Neural crest cell (in vitro differentiated cells): ENCODE results near the gene NKTR. TPM values are rescaled to one million over a fixed set of nuclear protein-coding genes. Genes with fewer than 3 reads are reported as not detected.

Source experiments
- DNase-seq: peaks from one replicate; pipeline ENCODE4 v3.0.0; 2021; ENCODE audit warnings: low read depth, mixed read lengths, low spot score
- H3K27ac Mint-ChIP-seq: one replicate; pipeline ENCODE4 v1.8.0; 2021; ENCODE audit warnings: mild to moderate bottlenecking, mixed read lengths; ENCODE audit not compliant: unreplicated experiment
- H3K27me3 Mint-ChIP-seq: 2 replicates; pipeline ENCODE4 v1.8.0; 2021; ENCODE audit warnings: low read depth, mild to moderate bottlenecking, mixed read lengths
- H3K36me3 Mint-ChIP-seq: 2 replicates; pipeline ENCODE4 v1.8.0; 2021; ENCODE audit warnings: low read depth, mild to moderate bottlenecking, mixed read lengths
- H3K4me1 Mint-ChIP-seq: 2 replicates; pipeline ENCODE4 v1.8.0; 2021; ENCODE audit warnings: mixed read lengths
- H3K4me3 Mint-ChIP-seq: one replicate; pipeline ENCODE4 v1.8.0; 2021; ENCODE audit warnings: mild to moderate bottlenecking, mixed read lengths
- H3K9me3 Mint-ChIP-seq: 2 replicates; pipeline ENCODE4 v1.8.0; 2021; ENCODE audit warnings: mixed read lengths
- CTCF ChIP-seq: fragments of 200-600 bp; sonication (generic); conservative IDR thresholded peaks from 2 replicates; pipeline ENCODE4 v1.5.0; 2021; ENCODE audit warnings: antibody characterized with exemption, mild to moderate bottlenecking
- total RNA-seq: library from RNA; stranded (reverse); gene quantifications from 2 replicates; pipeline ENCODE4 v1.2.1, GENCODE V29; 2021

NKTR gene
- total RNA-seq, 1 donor from 2014 or later = 95.2 TPM

DNA sequence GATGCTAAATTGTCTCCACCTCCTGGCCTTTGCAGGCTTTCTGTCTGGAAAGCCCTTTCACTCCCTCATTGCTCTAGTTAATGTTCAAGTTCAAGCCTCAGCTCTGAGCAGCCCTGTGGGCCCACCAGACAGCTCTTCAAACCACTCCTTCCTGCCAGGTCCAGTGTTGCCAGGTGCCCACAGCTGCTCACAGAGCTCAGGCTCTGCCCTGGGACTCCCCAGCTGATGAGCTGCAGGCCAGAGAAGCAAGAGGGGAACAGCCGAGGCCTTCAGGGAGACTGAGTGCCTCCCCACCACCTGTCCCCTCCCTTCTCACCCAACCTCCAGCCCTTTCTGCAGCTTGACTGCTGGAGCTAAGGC lies 51.7 kb downstream of the NKTR start:
- Mint-ChIP-seq H3K27ac (peak overlapping the region; percentile 20), H3K4me3 (peak overlapping the region; percentile 89), H3K36me3 (peaks cover 8% of the 10 kb centered on the region), H3K4me1 (peaks cover 25% of the 10 kb centered on the region), H3K27me3 (no peaks in the 10 kb centered on the region), H3K9me3 (no peaks in the 10 kb centered on the region)
- DNase-seq = no peak
- no peak for TF ChIP-seq CTCF

- Mint-ChIP-seq H3K4me3 (peak overlapping the region; percentile 89), H3K27me3 (no peaks in the 10 kb centered on the region), H3K36me3 (peaks cover 8% of the 10 kb centered on the region), H3K4me1 (peaks cover 25% of the 10 kb centered on the region), H3K27ac (no peak overlapping the region), H3K9me3 (no peaks in the 10 kb centered on the region)
- TF ChIP-seq CTCF = no peak
- no peak for DNase-seq
Measured at GRCh38 chr3:42652611-42653302, 52.3 kb downstream of the NKTR start.

GRCh38 chr3:42653303-42653559 lies 52.7 kb downstream of the NKTR start:
- no peak for DNase-seq
- no peaks in the 10 kb centered on the region for H3K27me3 Mint-ChIP-seq
- peaks cover 8% of the 10 kb centered on the region for H3K36me3 Mint-ChIP-seq
- peak overlapping the region; percentile 89 for H3K4me3 Mint-ChIP-seq
- H3K4me1 Mint-ChIP-seq = peaks cover 21% of the 10 kb centered on the region
- H3K9me3 Mint-ChIP-seq = no peaks in the 10 kb centered on the region
- no peak overlapping the region for H3K27ac Mint-ChIP-seq
- no peak for TF ChIP-seq CTCF

DNA sequence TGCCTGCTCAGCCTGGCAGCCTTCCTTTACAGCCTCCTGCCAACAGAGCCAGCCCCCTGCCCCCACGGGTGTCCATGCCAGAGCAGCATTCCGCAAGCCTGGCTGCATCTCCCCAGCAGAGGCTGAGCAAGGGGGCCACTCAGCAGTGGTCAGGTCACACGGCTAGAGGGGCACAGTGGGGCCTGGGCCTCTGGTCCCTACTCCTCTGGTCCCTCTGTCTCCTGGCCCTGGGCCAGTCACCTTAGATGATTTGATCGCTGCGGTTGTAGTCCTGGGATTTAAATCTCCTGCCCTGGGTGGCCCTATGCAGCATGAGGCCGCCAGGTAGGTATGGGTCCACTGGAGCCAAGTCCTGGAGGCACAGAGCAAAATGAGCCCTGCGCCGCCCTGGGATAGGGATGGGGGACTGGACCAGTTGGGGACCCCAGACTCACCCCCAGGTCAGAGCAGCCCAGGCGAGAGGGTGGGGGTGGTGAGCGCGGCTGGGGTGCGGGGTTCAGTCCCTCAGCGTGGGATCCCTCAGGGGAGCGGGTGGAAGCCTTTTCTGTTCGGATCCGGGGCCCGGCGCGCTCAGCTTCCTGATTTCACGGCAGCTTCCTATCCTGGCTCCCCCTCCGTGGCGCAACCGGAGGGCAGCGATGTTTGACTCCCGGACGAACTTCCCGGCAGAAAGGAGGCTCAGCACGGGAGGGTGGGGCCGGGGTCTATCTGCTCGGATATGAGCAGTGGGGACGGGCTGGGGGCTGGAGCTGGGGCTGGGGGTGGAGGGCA lies 53.3 kb downstream of the NKTR start, which contains the start of gene ZBTB47:
Gene ZBTB47 (plus strand): TSS at position 138 of the 771 bp plus-strand sequence. CDS start 4,659 bp downstream, outside the sequence.
- no peaks in the 10 kb centered on the region for H3K27me3 Mint-ChIP-seq
- no peaks in the 10 kb centered on the region for H3K9me3 Mint-ChIP-seq
- peaks cover 20% of the 10 kb centered on the region for H3K4me1 Mint-ChIP-seq
- no peak for DNase-seq
- no peak within 1 kb of the TSS for H3K27ac Mint-ChIP-seq
- no peak for TF ChIP-seq CTCF
- H3K36me3 Mint-ChIP-seq = peaks cover 7% of the 10 kb centered on the region
- H3K4me3 Mint-ChIP-seq = peak within 1 kb of the TSS; percentile 89

DNA sequence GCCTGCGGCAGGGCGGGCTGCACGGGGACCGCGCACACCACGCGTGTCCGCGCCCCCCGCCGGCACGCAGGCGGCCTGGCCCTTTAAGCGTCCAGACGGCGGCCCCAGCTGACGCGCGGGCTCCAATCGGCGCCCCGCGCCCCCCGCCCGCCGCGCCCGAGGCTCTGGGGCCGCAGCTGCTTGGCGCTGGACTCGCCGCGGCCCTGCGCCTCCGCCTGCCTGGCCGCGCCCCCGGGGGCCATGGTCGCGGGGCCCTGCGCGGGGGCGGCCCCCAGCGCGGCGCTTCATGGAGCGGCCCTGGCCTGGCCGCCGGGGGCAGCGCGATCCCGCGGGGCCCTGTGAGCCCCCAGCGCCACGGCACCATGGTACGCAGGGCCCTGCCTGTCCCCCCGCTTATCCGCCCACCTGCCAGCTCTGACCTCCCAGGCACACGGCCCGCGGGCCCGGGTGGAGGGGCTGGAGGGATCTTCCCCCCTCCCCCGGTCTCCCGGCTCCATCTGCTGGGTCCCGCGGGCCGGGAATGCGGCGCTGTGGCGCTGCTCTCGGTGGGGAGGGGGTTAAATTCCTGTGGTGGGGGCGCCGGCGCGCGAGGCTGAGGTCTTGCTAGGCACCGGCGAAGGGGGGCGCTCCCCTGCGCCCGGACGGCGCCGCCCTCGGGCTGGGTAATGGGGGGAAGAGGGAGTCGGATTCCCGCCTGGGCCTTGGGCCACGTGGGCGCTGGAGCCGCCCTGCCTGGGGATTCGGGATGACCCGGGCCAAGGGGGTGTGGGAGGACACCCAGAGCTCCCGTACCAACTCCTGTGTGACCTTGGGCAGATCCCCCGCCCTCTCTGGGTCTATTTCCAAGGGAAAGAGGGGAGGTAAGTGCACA lies 54.1 kb downstream of the NKTR start:
- Mint-ChIP-seq H3K27ac (no peak overlapping the region), H3K36me3 (no peaks in the 10 kb centered on the region), H3K27me3 (no peaks in the 10 kb centered on the region), H3K4me3 (peak overlapping the region; percentile 76), H3K9me3 (no peaks in the 10 kb centered on the region), H3K4me1 (peaks cover 14% of the 10 kb centered on the region)
- no peak for TF ChIP-seq CTCF
- DNase-seq = peak; percentile 39
